ENCODE measurements around the gene SLC25A26. TPM values are rescaled to one million over a fixed set of nuclear protein-coding genes. Genes with fewer than 3 reads are reported as not detected.

SLC25A26 gene
- total and polyA plus RNA-seq, 2 donors (not counting 1 experiment from before 2014, with no cell fraction given): 14.2 to 29.0 TPM

DNA sequence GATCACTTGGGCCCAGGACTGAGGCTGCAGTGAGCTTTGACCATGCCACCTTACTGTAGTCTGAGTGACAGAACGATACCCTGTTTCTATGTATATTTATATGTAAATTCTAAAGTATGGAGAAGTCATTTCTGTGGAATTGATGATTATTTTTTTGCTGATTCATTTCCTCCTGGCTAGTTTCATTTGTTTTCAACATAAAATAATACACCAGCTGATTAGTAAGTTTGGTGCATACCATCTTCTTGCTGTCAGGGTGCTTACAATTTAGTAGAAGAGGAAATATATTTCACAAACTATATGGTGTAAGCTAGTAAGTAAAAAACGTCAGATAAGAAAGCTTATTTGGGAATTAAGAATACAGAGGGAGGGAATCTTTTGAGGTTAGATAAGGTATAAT lies 36.0 kb downstream of the SLC25A26 start:
- DNase-seq (ENCODE audit: low read depth in 2 of 2): peak in 1 of 2 donors; percentile 31
- no peak overlapping the region for H3K4me2 ChIP-seq (ENCODE audit: extremely low read depth, insufficient read depth, low read length)
- H3K4me3 ChIP-seq (replicated peaks in 1 of 4; ENCODE audit: control extremely low read depth in 1 of 4, insufficient read depth in 1 of 4, low read depth in 3 of 4, low read length in 4 of 4): no peak overlapping the region
- TF ChIP-seq, protein P1, sequence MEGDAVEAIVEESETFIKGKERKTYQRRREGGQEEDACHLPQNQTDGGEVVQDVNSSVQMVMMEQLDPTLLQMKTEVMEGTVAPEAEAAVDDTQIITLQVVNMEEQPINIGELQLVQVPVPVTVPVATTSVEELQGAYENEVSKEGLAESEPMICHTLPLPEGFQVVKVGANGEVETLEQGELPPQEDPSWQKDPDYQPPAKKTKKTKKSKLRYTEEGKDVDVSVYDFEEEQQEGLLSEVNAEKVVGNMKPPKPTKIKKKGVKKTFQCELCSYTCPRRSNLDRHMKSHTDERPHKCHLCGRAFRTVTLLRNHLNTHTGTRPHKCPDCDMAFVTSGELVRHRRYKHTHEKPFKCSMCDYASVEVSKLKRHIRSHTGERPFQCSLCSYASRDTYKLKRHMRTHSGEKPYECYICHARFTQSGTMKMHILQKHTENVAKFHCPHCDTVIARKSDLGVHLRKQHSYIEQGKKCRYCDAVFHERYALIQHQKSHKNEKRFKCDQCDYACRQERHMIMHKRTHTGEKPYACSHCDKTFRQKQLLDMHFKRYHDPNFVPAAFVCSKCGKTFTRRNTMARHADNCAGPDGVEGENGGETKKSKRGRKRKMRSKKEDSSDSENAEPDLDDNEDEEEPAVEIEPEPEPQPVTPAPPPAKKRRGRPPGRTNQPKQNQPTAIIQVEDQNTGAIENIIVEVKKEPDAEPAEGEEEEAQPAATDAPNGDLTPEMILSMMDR (conservative IDR thresholded peaks at IDR 0.05 in 1 of 2, IDR thresholded peaks at IDR 0.05 in 1 of 2; ENCODE audit: low read depth in 1 of 2, low read length in 2 of 2): no peak
- no peak for TF ChIP-seq EZH2 (IDR thresholded peaks at IDR 0.05; ENCODE audit: low read length, missing control alignments)
- H3K27ac ChIP-seq (ENCODE audit: insufficient read depth, low read length): no peak overlapping the region
- no peak overlapping the region for H3K9ac ChIP-seq (ENCODE audit: insufficient read depth, low read length)
- H3K79me2 ChIP-seq (ENCODE audit: control insufficient read depth, insufficient read depth, low read length): no peaks in the 10 kb centered on the region
- H3K4me1 ChIP-seq (ENCODE audit: control insufficient read depth, extremely low read depth, insufficient read depth, low read length): no peaks in the 10 kb centered on the region
- no peaks in the 10 kb centered on the region for H3K9me3 ChIP-seq (ENCODE audit: control insufficient read depth, insufficient read depth, low read depth, low read length)
- no peaks in the 10 kb centered on the region for H3K27me3 ChIP-seq (ENCODE audit: control insufficient read depth, insufficient read depth, low read length)
- no peaks in the 10 kb centered on the region for H4K20me1 ChIP-seq (ENCODE audit: control insufficient read depth, extremely low read depth, insufficient read depth, low read length)
- no peak overlapping the region for H2AFZ ChIP-seq (ENCODE audit: low read length)
- no peaks in the 10 kb centered on the region for H3K36me3 ChIP-seq (ENCODE audit: control insufficient read depth, insufficient read depth, low read length)

DNA sequence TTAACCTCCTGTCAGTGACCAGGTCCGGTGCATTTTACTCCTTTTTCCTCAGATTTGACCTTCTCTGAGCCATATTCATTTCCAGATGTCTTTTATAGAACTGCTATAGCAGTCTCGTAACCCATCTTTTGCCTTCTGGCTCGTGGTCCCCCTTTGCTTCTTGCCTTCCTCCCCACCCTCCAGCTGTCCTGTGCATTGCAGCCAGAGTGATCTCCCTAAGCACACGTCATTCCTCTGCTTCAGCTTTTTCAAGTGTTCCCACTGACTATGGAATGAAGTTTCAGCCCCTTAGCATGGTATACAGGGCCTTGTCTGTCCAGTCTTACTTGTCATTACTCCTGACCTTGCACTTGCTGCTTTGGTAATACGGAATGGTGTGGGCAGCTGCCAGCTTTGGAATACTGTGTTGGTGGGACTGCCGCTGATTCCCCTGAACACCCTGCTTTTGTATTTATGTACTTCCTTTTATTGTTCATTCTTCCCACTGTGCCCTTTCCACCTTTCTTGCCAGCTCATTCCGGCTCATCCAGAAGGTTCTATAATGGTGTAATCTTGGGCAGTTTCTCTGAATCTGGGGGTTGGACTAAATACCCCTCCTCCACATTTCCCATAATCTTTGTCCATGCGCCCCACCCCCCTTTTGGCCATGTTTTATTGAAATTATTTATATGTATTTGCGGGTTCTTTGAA lies 38.9 kb downstream of the SLC25A26 start:
- DNase-seq (ENCODE audit: low read depth in 2 of 2): peak; percentile 24
- Histone ChIP-seq H3K27me3 (ENCODE audit: control insufficient read depth, insufficient read depth, low read length) (no peaks in the 10 kb centered on the region), H3K27ac (ENCODE audit: insufficient read depth, low read length) (no peak overlapping the region), H3K79me2 (ENCODE audit: control insufficient read depth, insufficient read depth, low read length) (no peaks in the 10 kb centered on the region), H3K4me2 (ENCODE audit: extremely low read depth, insufficient read depth, low read length) (no peak overlapping the region), H3K9me3 (ENCODE audit: control insufficient read depth, insufficient read depth, low read depth, low read length) (no peaks in the 10 kb centered on the region), H3K4me3 (replicated peaks in 1 of 4; ENCODE audit: control extremely low read depth in 1 of 4, insufficient read depth in 1 of 4, low read depth in 3 of 4, low read length in 4 of 4) (no peak overlapping the region), H3K4me1 (ENCODE audit: control insufficient read depth, extremely low read depth, insufficient read depth, low read length) (no peaks in the 10 kb centered on the region), H3K9ac (ENCODE audit: insufficient read depth, low read length) (no peak overlapping the region), H3K36me3 (ENCODE audit: control insufficient read depth, insufficient read depth, low read length) (no peaks in the 10 kb centered on the region), H4K20me1 (ENCODE audit: control insufficient read depth, extremely low read depth, insufficient read depth, low read length) (no peaks in the 10 kb centered on the region), H2AFZ (ENCODE audit: low read length) (no peak overlapping the region)
- no peak for TF ChIP-seq EZH2 (IDR thresholded peaks at IDR 0.05; ENCODE audit: low read length, missing control alignments)
- TF ChIP-seq, protein P1 (conservative IDR thresholded peaks at IDR 0.05 in 1 of 2, IDR thresholded peaks at IDR 0.05 in 1 of 2; ENCODE audit: low read depth in 1 of 2, low read length in 2 of 2): no peak

DNA sequence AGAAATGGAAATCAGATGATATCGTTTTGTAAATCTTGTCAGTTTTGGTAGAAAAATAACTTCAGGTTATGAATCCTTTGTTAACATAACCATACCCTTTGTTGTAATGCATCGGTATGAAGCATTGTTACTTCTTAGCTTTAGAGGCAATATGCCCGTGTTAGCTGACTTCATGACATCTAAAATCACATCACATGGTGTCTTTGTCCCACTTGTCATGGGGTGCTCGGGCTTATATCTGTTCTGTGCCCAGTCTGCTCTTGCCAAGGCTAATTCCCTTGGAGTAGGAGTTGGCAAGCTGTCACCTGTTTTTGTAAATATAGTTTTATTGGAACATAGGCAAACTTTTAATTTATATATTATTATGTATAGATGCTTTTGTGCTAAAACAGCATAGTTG lies 39.6 kb downstream of the SLC25A26 start:
- Histone ChIP-seq H3K27ac (ENCODE audit: insufficient read depth, low read length) (no peak overlapping the region), H3K36me3 (ENCODE audit: control insufficient read depth, insufficient read depth, low read length) (no peaks in the 10 kb centered on the region), H3K4me2 (ENCODE audit: extremely low read depth, insufficient read depth, low read length) (no peak overlapping the region), H3K27me3 (ENCODE audit: control insufficient read depth, insufficient read depth, low read length) (no peaks in the 10 kb centered on the region), H3K79me2 (ENCODE audit: control insufficient read depth, insufficient read depth, low read length) (no peaks in the 10 kb centered on the region), H4K20me1 (ENCODE audit: control insufficient read depth, extremely low read depth, insufficient read depth, low read length) (no peaks in the 10 kb centered on the region), H3K4me1 (ENCODE audit: control insufficient read depth, extremely low read depth, insufficient read depth, low read length) (no peaks in the 10 kb centered on the region), H3K9me3 (ENCODE audit: control insufficient read depth, insufficient read depth, low read depth, low read length) (no peaks in the 10 kb centered on the region), H3K9ac (ENCODE audit: insufficient read depth, low read length) (no peak overlapping the region), H2AFZ (ENCODE audit: low read length) (no peak overlapping the region), H3K4me3 (replicated peaks in 1 of 4; ENCODE audit: control extremely low read depth in 1 of 4, insufficient read depth in 1 of 4, low read depth in 3 of 4, low read length in 4 of 4) (no peak overlapping the region)
- TF ChIP-seq, protein P1 (conservative IDR thresholded peaks at IDR 0.05 in 1 of 2, IDR thresholded peaks at IDR 0.05 in 1 of 2; ENCODE audit: low read depth in 1 of 2, low read length in 2 of 2): no peak
- no peak for TF ChIP-seq EZH2 (IDR thresholded peaks at IDR 0.05; ENCODE audit: low read length, missing control alignments)
- DNase-seq (ENCODE audit: low read depth in 2 of 2): no peak
